SU-DHL-6 (cell line): ENCODE measurements around the gene ESR1.

ENCODE experiments used
- EZH2phosphoT487 ChIP-seq: fragments of 200-600 bp; sonication (generic), shearing (Covaris generic); conservative IDR thresholded peaks from 2 replicates; pipeline ENCODE4 v1.6.1; 2018; ENCODE audit warnings: mild to moderate bottlenecking, antibody characterized with exemption, low read length, moderate library complexity, mixed read lengths
- TF ChIP-seq, protein P1 (sequence below): fragments of 200-600 bp; sonication (generic); IDR thresholded peaks from one replicate; pipeline ENCODE4 v1.5.1; 2017; ENCODE audit warnings: antibody characterized with exemption, mild to moderate bottlenecking, low read length, moderate library complexity; ENCODE audit not compliant: insufficient read depth, poor library complexity, severe bottlenecking

DNA sequence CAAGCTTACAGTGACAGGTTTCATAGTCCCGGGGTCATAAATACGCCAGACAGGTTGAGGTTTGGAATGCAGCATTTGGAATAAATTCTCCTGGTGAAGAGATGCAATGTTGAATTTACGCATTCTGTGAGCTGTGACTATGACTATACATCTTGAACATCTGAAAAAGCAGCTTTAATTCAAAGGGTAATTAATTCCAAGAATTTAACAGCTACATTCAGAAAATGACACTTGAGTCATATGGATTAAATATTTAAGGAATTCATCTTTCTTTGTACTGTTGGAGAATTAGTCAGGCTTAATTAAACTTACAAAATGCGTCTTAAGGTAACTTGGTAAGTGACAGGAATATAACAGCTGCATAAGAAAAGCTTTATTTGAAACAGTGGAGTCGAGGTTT lies 74.7 kb downstream of the ESR1 start:
- TF ChIP-seq, protein P1, sequence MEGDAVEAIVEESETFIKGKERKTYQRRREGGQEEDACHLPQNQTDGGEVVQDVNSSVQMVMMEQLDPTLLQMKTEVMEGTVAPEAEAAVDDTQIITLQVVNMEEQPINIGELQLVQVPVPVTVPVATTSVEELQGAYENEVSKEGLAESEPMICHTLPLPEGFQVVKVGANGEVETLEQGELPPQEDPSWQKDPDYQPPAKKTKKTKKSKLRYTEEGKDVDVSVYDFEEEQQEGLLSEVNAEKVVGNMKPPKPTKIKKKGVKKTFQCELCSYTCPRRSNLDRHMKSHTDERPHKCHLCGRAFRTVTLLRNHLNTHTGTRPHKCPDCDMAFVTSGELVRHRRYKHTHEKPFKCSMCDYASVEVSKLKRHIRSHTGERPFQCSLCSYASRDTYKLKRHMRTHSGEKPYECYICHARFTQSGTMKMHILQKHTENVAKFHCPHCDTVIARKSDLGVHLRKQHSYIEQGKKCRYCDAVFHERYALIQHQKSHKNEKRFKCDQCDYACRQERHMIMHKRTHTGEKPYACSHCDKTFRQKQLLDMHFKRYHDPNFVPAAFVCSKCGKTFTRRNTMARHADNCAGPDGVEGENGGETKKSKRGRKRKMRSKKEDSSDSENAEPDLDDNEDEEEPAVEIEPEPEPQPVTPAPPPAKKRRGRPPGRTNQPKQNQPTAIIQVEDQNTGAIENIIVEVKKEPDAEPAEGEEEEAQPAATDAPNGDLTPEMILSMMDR = no peak
- TF ChIP-seq EZH2phosphoT487 = no peak
